ENCODE data around the gene ZNF331.

The ZNF331 gene

DNA sequence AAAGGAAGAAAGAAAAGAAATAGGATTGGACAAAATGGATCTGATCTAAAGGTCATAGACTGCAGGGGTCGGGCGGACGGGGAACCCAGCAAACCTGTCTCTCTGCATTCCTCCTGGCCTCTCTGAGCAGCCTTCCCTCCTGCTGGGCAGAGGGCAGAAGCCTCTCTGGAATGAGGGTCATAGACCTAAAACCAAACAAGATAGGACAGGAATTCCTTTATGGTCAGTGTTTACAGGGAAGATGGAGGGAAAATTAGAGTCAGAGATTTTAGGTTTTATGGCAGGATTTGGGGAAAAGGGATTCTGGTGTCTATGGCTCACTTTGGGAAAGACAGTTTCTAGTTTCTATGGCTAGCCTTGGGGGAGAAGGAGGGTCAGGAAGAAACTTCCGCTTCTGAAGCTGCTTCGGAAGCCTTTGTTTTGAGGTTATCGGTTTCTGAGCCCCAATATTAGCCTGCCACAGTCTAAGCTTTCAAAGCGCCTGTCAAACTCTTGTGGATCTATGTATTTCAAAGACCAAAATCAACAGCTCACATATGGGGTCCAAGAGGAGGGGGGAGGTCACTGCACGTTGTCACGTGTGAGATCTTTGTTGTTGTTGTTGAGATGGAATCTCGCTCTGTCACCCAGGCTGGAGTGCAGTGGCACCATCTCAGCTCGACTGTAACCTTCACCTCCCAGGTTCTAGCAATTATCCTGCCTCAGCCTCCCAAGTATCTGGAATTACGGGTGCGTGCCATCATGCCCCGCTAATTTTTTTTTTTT, 75.0 kb downstream of the ZNF331 start:
- H3F3A ChIP-seq (ENCODE audit: insufficient read depth): no peaks in the 10 kb centered on the region
- no peaks in the 10 kb centered on the region for H3K36me3 ChIP-seq (ENCODE audit: low read length)
- no peaks in the 10 kb centered on the region for H3K27me3 ChIP-seq (ENCODE audit: low read length)
- no peak overlapping the region for H2AFZ ChIP-seq (ENCODE audit: low read depth, low read length, severe bottlenecking)
- no peak overlapping the region for H3K9ac ChIP-seq (ENCODE audit: low read length)
- TF ChIP-seq CTCF (IDR thresholded peaks at IDR 0.05; ENCODE audit: insufficient read depth, low read length, poor library complexity, severe bottlenecking): no peak
- no peak for TF ChIP-seq EZH2phosphoT487 (conservative IDR thresholded peaks at IDR 0.05; ENCODE audit: low read length)
- H3K9me2 ChIP-seq (replicated peaks; ENCODE audit: insufficient read depth, low read length): no peaks in the 10 kb centered on the region
- no peaks in the 10 kb centered on the region for H4K20me1 ChIP-seq (ENCODE audit: low read depth, low read length)
- no peak overlapping the region for H3K27ac ChIP-seq (ENCODE audit: low read depth, low read length)
- no peak overlapping the region for H3K4me3 ChIP-seq (ENCODE audit: insufficient read depth, low read length, poor library complexity, severe bottlenecking)
- H3K9me3 ChIP-seq (ENCODE audit: insufficient read depth, low read length): no peaks in the 10 kb centered on the region
- no peaks in the 10 kb centered on the region for H3K79me2 ChIP-seq (ENCODE audit: insufficient read depth, low read length)
- no peak overlapping the region for H3K4me2 ChIP-seq (ENCODE audit: low read depth, low read length, poor library complexity, severe bottlenecking)

- TF ChIP-seq CTCF (IDR thresholded peaks at IDR 0.05; ENCODE audit: insufficient read depth, low read length, poor library complexity, severe bottlenecking) (no peak), EZH2phosphoT487 (conservative IDR thresholded peaks at IDR 0.05; ENCODE audit: low read length) (no peak)
- Histone ChIP-seq H3K4me2 (ENCODE audit: low read depth, low read length, poor library complexity, severe bottlenecking) (no peak overlapping the region), H3K4me3 (ENCODE audit: insufficient read depth, low read length, poor library complexity, severe bottlenecking) (no peak overlapping the region), H3K9me3 (ENCODE audit: insufficient read depth, low read length) (no peaks in the 10 kb centered on the region), H3K9me2 (replicated peaks; ENCODE audit: insufficient read depth, low read length) (no peaks in the 10 kb centered on the region), H3K36me3 (ENCODE audit: low read length) (no peaks in the 10 kb centered on the region), H3K9ac (ENCODE audit: low read length) (no peak overlapping the region), H3K79me2 (ENCODE audit: insufficient read depth, low read length) (no peaks in the 10 kb centered on the region), H4K20me1 (ENCODE audit: low read depth, low read length) (no peaks in the 10 kb centered on the region), H3K27ac (ENCODE audit: low read depth, low read length) (no peak overlapping the region), H3F3A (ENCODE audit: insufficient read depth) (no peaks in the 10 kb centered on the region), H2AFZ (ENCODE audit: low read depth, low read length, severe bottlenecking) (no peak overlapping the region), H3K27me3 (ENCODE audit: low read length) (no peaks in the 10 kb centered on the region)
These were observed 84.2 kb downstream of the ZNF331 start for GRCh38 chr19:53621885-53622740.

GRCh38 chr19:53624771-53625545, 87.0 kb downstream of the ZNF331 start:
- Histone ChIP-seq H3K27me3 (ENCODE audit: low read length) (no peaks in the 10 kb centered on the region), H3K9me2 (replicated peaks; ENCODE audit: insufficient read depth, low read length) (no peaks in the 10 kb centered on the region), H3K27ac (ENCODE audit: low read depth, low read length) (no peak overlapping the region), H3F3A (ENCODE audit: insufficient read depth) (no peaks in the 10 kb centered on the region), H3K79me2 (ENCODE audit: insufficient read depth, low read length) (no peaks in the 10 kb centered on the region), H3K9me3 (ENCODE audit: insufficient read depth, low read length) (no peaks in the 10 kb centered on the region), H3K4me2 (ENCODE audit: low read depth, low read length, poor library complexity, severe bottlenecking) (no peak overlapping the region), H3K9ac (ENCODE audit: low read length) (no peak overlapping the region), H4K20me1 (ENCODE audit: low read depth, low read length) (no peaks in the 10 kb centered on the region), H3K36me3 (ENCODE audit: low read length) (no peaks in the 10 kb centered on the region), H3K4me3 (ENCODE audit: insufficient read depth, low read length, poor library complexity, severe bottlenecking) (no peak overlapping the region), H2AFZ (ENCODE audit: low read depth, low read length, severe bottlenecking) (no peak overlapping the region)
- TF ChIP-seq CTCF (IDR thresholded peaks at IDR 0.05; ENCODE audit: insufficient read depth, low read length, poor library complexity, severe bottlenecking): no peak
- no peak for TF ChIP-seq EZH2phosphoT487 (conservative IDR thresholded peaks at IDR 0.05; ENCODE audit: low read length)

All from SU-DHL-6 (cell line).